IMR-90 (cell line): Measurements from ENCODE around the gene STARD3. TPM values are rescaled to one million over a fixed set of nuclear protein-coding genes. Genes with fewer than 3 reads are reported as not detected.

Source experiments
- ATAC-seq: fragments of 200-7000 bp; cut with Tn5 transposase; 2 replicates; pipeline ENCODE4 v1.9.1; 2020; ENCODE audit warnings: low read depth, mild to moderate bottlenecking, moderate library complexity
- BruUV-seq: library from RNA; stranded (reverse); fragments of 400-500 nt; replicated peaks from 2 replicates; lab custom pipeline; 2021; lab: Mats Ljungman, UMichigan
- CTCF ChIA-PET: fragments of 300-600 bp; formaldehyde crosslinking; extraction: SDS; loops from one replicate; lab custom pipeline; 2021; ENCODE audit warnings: antibody characterized with exemption; lab: Yijun Ruan, JAX
- POLR2A ChIA-PET: fragments of 300-600 bp; sonication (Branson Sonifier 250); formaldehyde crosslinking; loops from one replicate; lab custom pipeline; 2022; ENCODE audit warnings: antibody characterized with exemption; ENCODE audit not compliant: unreplicated experiment; lab: Charles Lee
- DNase-seq: peaks from one replicate; pipeline ENCODE4 v3.0.0; 2013
- H2AFZ ChIP-seq: replicated peaks from 2 replicates; pipeline ENCODE3; 2013; ENCODE audit warnings: low read length, mild to moderate bottlenecking; ENCODE audit not compliant: poor library complexity
- H2AK5ac ChIP-seq: 2 replicates; pipeline ENCODE4 v1.6.1; 2013; ENCODE audit warnings: low read depth, low read length, inconsistent platforms
- H2AK9ac ChIP-seq: replicated peaks from 2 replicates; pipeline ENCODE3; 2013; ENCODE audit warnings: mild to moderate bottlenecking, low read depth, low read length, moderate library complexity; ENCODE audit not compliant: poor library complexity
- H2BK120ac ChIP-seq: 2 replicates; pipeline ENCODE4 v1.6.1; 2013; ENCODE audit warnings: low read depth, low read length, inconsistent platforms
- H2BK15ac ChIP-seq: 3 replicates; pipeline ENCODE4 v1.6.1; 2013; ENCODE audit warnings: low read depth, low read length, inconsistent platforms
- H2BK20ac ChIP-seq: 2 replicates; pipeline ENCODE4 v1.6.1; 2013; ENCODE audit warnings: low read depth, mild to moderate bottlenecking, inconsistent platforms, low read length, moderate library complexity
- H2BK5ac ChIP-seq: 2 replicates; pipeline ENCODE4 v1.6.1; 2013; ENCODE audit warnings: mild to moderate bottlenecking, low read depth, low read length, inconsistent platforms; ENCODE audit not compliant: poor library complexity, severe bottlenecking
- H3K14ac ChIP-seq: replicated peaks from 2 replicates; pipeline ENCODE4 v1.6.1; 2013; ENCODE audit warnings: low read depth, low read length, inconsistent platforms
- H3K18ac ChIP-seq: 2 replicates; pipeline ENCODE4 v1.6.1; 2013; ENCODE audit warnings: low read depth, low read length, control low read depth
- H3K23ac ChIP-seq: 2 replicates; pipeline ENCODE4 v1.6.1; 2013; ENCODE audit warnings: low read depth, low read length, inconsistent platforms
- H3K27ac ChIP-seq: 2 replicates; pipeline ENCODE4 v1.5.1; 2013; ENCODE audit warnings: mild to moderate bottlenecking, control low read depth, low read length; ENCODE audit not compliant: insufficient read depth
- H3K27me3 ChIP-seq: 2 replicates; pipeline ENCODE4 v1.6.1; 2013; ENCODE audit warnings: low read length; ENCODE audit not compliant: control insufficient read depth, insufficient read depth
- H3K36me3 ChIP-seq: 2 replicates; pipeline ENCODE4 v1.6.1; 2013; ENCODE audit warnings: low read length, mixed read lengths; ENCODE audit not compliant: control insufficient read depth, insufficient read depth
- H3K4ac ChIP-seq: 2 replicates; pipeline ENCODE4 v1.6.1; 2013; ENCODE audit warnings: low read depth, low read length, inconsistent platforms
- H3K4me1 ChIP-seq: 2 replicates; pipeline ENCODE4 v1.6.1; 2013; ENCODE audit warnings: low read length, mixed read lengths; ENCODE audit not compliant: control insufficient read depth, insufficient read depth
- H3K4me2 ChIP-seq: 2 replicates; pipeline ENCODE4 v1.6.1; 2013; ENCODE audit warnings: low read depth, mild to moderate bottlenecking, control low read depth, low read length, moderate library complexity
- H3K4me3 ChIP-seq: 2 replicates; pipeline ENCODE4 v1.5.1; 2013; ENCODE audit warnings: low read depth, mild to moderate bottlenecking, control low read depth, low read length, moderate library complexity; ENCODE audit not compliant: insufficient read depth
- H3K56ac ChIP-seq: 2 replicates; pipeline ENCODE4 v1.6.1; 2013; ENCODE audit warnings: low read length, inconsistent platforms; ENCODE audit not compliant: insufficient read depth; ENCODE audit errors: extremely low read depth
- H3K79me1 ChIP-seq, 2 experiments: 2 replicates each; pipeline ENCODE4 v1.6.1; 2013; ENCODE audit warnings: low read length in 2 of 2, inconsistent platforms in 1 of 2, low read depth in 1 of 2
- H3K9ac ChIP-seq: 2 replicates; pipeline ENCODE4 v1.6.1; 2013; ENCODE audit warnings: low read depth, low read length, control low read depth
- H3K9me1 ChIP-seq: 2 replicates; pipeline ENCODE4 v1.6.1; 2013; ENCODE audit warnings: low read length, inconsistent platforms; ENCODE audit not compliant: insufficient read depth
- H3K9me3 ChIP-seq: 2 replicates; pipeline ENCODE4 v1.6.1; 2013; ENCODE audit warnings: low read length; ENCODE audit not compliant: control insufficient read depth, insufficient read depth
- H4K20me1 ChIP-seq: 2 replicates; pipeline ENCODE4 v1.6.1; 2013; ENCODE audit warnings: low read length, inconsistent platforms; ENCODE audit not compliant: insufficient read depth
- H4K5ac ChIP-seq: 2 replicates; pipeline ENCODE4 v1.6.1; 2013; ENCODE audit warnings: mild to moderate bottlenecking, low read depth, low read length, control low read depth
- H4K8ac ChIP-seq, 2 experiments: 2 replicates each; pipeline ENCODE4 v1.6.1; 2013; ENCODE audit warnings: low read depth in 2 of 2, low read length in 2 of 2, control low read depth in 1 of 2, inconsistent platforms in 1 of 2
- H4K91ac ChIP-seq: 2 replicates; pipeline ENCODE4 v1.6.1; 2013; ENCODE audit warnings: low read depth, low read length, inconsistent platforms; ENCODE audit not compliant: insufficient read depth
- CHD1 ChIP-seq: IDR thresholded peaks from 2 replicates; pipeline ENCODE4 v1.6.1; 2012; ENCODE audit warnings: low read depth, low read length, improper control_type of control experiment
- WGBS, 2 experiments: methylation state at CpG; one replicate each; pipeline versions ENCODE4 v1.1.5 to v1.1.7; 2013; ENCODE audit warnings: missing lambda C conversion rate in 2 of 2; ENCODE audit not compliant: insufficient read length in 1 of 2; ENCODE audit errors: extremely low coverage in 2 of 2; 5-methylcytosine and 5-hydroxymethylcytosine counted together
- dilution Hi-C: fragments of 300-500 bp; cut with HindIII; formaldehyde crosslinking; loops from one replicate; pipeline ENCODE4 v1.14.3; 2018; ENCODE audit warnings: low sequenced_read_pairs; ENCODE audit not compliant: unreplicated experiment
- in situ Hi-C: fragments of 300-500 bp; cut with MboI; formaldehyde crosslinking; loops from 3 replicates; pipeline ENCODE4 v1.14.3; 2019; ENCODE audit warnings: low sequenced_read_pairs, inconsistent platforms, mixed read lengths
- intact Hi-C: fragments of 100-400 bp; cut with micrococcal nuclease; formaldehyde crosslinking; loops from 2 replicates; pipeline ENCODE4 v1.10.0; 2022
- polyA plus RNA-seq, 3 experiments: library from polyadenylated mRNA; depleted of rRNA; stranded (reverse); fragments of >200 nt; gene quantifications; 2 replicates each; pipeline ENCODE4 v1.2.3, GENCODE V29; 2012; ENCODE audit warnings: low replicate concordance in 1 of 3
- total RNA-seq: library from RNA; depleted of rRNA; stranded (reverse); fragments of >200 nt; gene quantifications from 2 replicates; pipeline ENCODE4 v1.2.3, GENCODE V29; 2012

STARD3 gene
- total and polyA plus RNA-seq, 2 of the 4 experiments (the other 2 are of a cell fraction), result 8.1 to 50.4 TPM

DNA sequence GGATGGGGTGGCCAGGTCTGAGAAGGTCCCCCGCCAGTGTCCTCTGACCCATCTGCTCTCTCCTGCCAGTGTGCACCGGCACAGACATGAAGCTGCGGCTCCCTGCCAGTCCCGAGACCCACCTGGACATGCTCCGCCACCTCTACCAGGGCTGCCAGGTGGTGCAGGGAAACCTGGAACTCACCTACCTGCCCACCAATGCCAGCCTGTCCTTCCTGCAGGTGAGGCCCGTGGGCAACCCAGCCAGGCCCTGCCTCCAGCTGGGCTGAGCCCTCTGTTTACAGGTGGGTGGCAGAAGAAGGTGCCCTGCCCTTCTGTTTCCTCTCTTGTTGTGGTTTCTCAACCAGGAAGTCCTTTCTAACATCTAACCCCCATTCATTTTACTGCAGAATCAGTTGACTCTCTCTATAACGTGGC is 70.0 kb downstream of the STARD3 start:
- BruUV-seq, result no TSS peak
- Histone ChIP-seq H3K27ac (no peak overlapping the region), H3K4me1 (peaks cover 11% of the 10 kb centered on the region; the same call in 1 of the 2 replicates), H3K9me1 (peaks cover 11% of the 10 kb centered on the region), H3K4me3 (no peak overlapping the region), H3K23ac (no peak overlapping the region), H4K8ac (no peak overlapping the region), H4K5ac (no peak overlapping the region), H2AK9ac (no peak overlapping the region), H2BK120ac (no peak overlapping the region), H3K4me2 (no peak overlapping the region), H2AFZ (no peak overlapping the region), H3K79me1 (peaks cover 0 to 54% of the 10 kb centered on the region in 2 experiments; a peak in 2 of 4 replicates), H4K20me1 (peaks cover 44% of the 10 kb centered on the region), H3K9me3 (no peaks in the 10 kb centered on the region), H3K56ac (no peak overlapping the region), H3K18ac (no peak overlapping the region), H2BK5ac (no peak overlapping the region), H3K27me3 (no peaks in the 10 kb centered on the region), H4K91ac (no peak overlapping the region), H2BK20ac (no peak overlapping the region), H3K36me3 (peaks cover 39% of the 10 kb centered on the region), H3K9ac (no peak overlapping the region), H2BK15ac (no peak overlapping the region), H3K14ac (no peak overlapping the region), H2AK5ac (no peak overlapping the region), H3K4ac (no peak overlapping the region)
- CTCF ChIA-PET, result no interaction called here
- 100% methylated on average over 1 of the region's 7 CpGs; no CpG with 5 or more reads in 1 of the 2 experiments for WGBS, 2 experiments
- in situ Hi-C loops (no loop called here), intact Hi-C loops (no loop called here), dilution Hi-C loops (no loop called here)
- POLR2A ChIA-PET, result no interaction called here
- DNase-seq, result no peak
- no peak for TF ChIP-seq CHD1
- no peak for ATAC-seq
